Keratinocyte (primary cell): ENCODE results near the gene ZSWIM6. TPM values are rescaled to one million over a fixed set of nuclear protein-coding genes. Genes with fewer than 3 reads are reported as not detected.

Experiments used
- DNase-seq: peaks from one replicate; pipeline ENCODE4 v3.0.0-alpha.2; 2011; ENCODE audit warnings: low read depth, missing footprints, low spot score
- FAIRE-seq: peaks from 2 replicates; lab custom pipeline; 2011; peaks lifted over from hg19 to GRCh38; lab: Jason Lieb, UNC
- H2AFZ ChIP-seq: 2 replicates; pipeline ENCODE4 v1.6.0; 2012; ENCODE audit warnings: low read length, control low read depth, inconsistent platforms; ENCODE audit not compliant: control insufficient read depth
- H3K27ac ChIP-seq: 2 replicates; pipeline ENCODE4 v1.5.1; 2011; ENCODE audit warnings: low read length; ENCODE audit not compliant: control insufficient read depth, insufficient read depth
- H3K27me3 ChIP-seq: 3 replicates; pipeline ENCODE4 v1.6.0; 2011; ENCODE audit warnings: low read length; ENCODE audit not compliant: control insufficient read depth, insufficient read depth; ENCODE audit errors: extremely low read depth
- H3K36me3 ChIP-seq, 2 experiments: 2 replicates in 1 of 2; 3 replicates in 1 of 2; pipeline ENCODE4 v1.5.1; 2011; ENCODE audit warnings: low read length in 2 of 2, mild to moderate bottlenecking in 1 of 2; ENCODE audit not compliant: control insufficient read depth in 2 of 2, insufficient read depth in 2 of 2; ENCODE audit errors: extremely low read depth in 1 of 2
- H3K4me1 ChIP-seq: 3 replicates; pipeline ENCODE4 v1.5.1; 2011; ENCODE audit warnings: low read length; ENCODE audit not compliant: control insufficient read depth, insufficient read depth; ENCODE audit errors: extremely low read depth
- H3K4me2 ChIP-seq: 3 replicates; pipeline ENCODE4 v1.6.0; 2011; ENCODE audit warnings: low read depth, low read length; ENCODE audit not compliant: control insufficient read depth, insufficient read depth; ENCODE audit errors: extremely low read depth
- H3K4me3 ChIP-seq, 3 experiments: fragments of 200-600 bp in 1 of 3; sonication (generic) in 1 of 3; 2 replicates in 2 of 3; 3 replicates in 1 of 3; pipeline ENCODE4 v1.5.1; 2011 to 2016; ENCODE audit warnings: low read length in 3 of 3, mild to moderate bottlenecking in 3 of 3, control low read depth in 2 of 3, inconsistent platforms in 1 of 3, low read depth in 1 of 3, mixed read lengths in 1 of 3, mixed run types in 1 of 3, moderate library complexity in 1 of 3; ENCODE audit not compliant: control insufficient read depth in 2 of 3, insufficient read depth in 2 of 3; ENCODE audit errors: extremely low read depth in 1 of 3
- H3K79me2 ChIP-seq: 2 replicates; pipeline ENCODE4 v1.6.0; 2012; ENCODE audit warnings: low read length; ENCODE audit not compliant: control insufficient read depth, insufficient read depth
- H3K9ac ChIP-seq: 3 replicates; pipeline ENCODE4 v1.6.0; 2011; ENCODE audit warnings: low read length; ENCODE audit not compliant: control insufficient read depth, insufficient read depth; ENCODE audit errors: extremely low read depth
- H3K9me1 ChIP-seq: 3 replicates; pipeline ENCODE4 v1.6.0; 2011; ENCODE audit warnings: low read length; ENCODE audit not compliant: control insufficient read depth, insufficient read depth; ENCODE audit errors: extremely low read depth
- H3K9me3 ChIP-seq: 2 replicates; pipeline ENCODE4 v1.5.1; 2012; ENCODE audit warnings: low read depth, low read length; ENCODE audit not compliant: control insufficient read depth
- H4K20me1 ChIP-seq: 3 replicates; pipeline ENCODE4 v1.6.0; 2011; ENCODE audit warnings: low read length; ENCODE audit not compliant: control insufficient read depth, insufficient read depth; ENCODE audit errors: extremely low read depth
- EZH2 ChIP-seq: IDR thresholded peaks from one replicate; pipeline ENCODE4 v1.6.1; 2012; ENCODE audit warnings: inconsistent platforms, mild to moderate bottlenecking, low read length, moderate library complexity
- dilution Hi-C: fragments of 300-500 bp; cut with MboI; formaldehyde crosslinking; loops from one replicate; pipeline ENCODE4 v1.7.0; 2020; ENCODE audit warnings: low sequenced_read_pairs; ENCODE audit not compliant: extremely low pct_ligation_motif_present
- polyA plus RNA-seq, 5 experiments: library from polyadenylated mRNA; depleted of rRNA in 3 of 5; stranded (reverse) in 3 of 5; stranded (forward) in 1 of 5; unstranded in 1 of 5; fragments of >200 nt; gene quantifications; 1 replicate in 1 of 5; 2 replicates in 3 of 5; 3 replicates in 1 of 5; pipeline versions ENCODE4 v1.2.1 to v1.2.3, GENCODE V29; 2011 to 2012; ENCODE audit warnings: missing spikeins in 2 of 5, low read depth in 1 of 5, low replicate concordance in 1 of 5
- TF ChIP-seq, protein P1 (sequence below), 3 experiments: IDR thresholded peaks in 1 of 3; conservative IDR thresholded peaks in 1 of 3; optimal IDR thresholded peaks in 1 of 3; 2 replicates in 2 of 3; 3 replicates in 1 of 3; pipeline versions ENCODE3 to v1.5.1; 2011; ENCODE audit warnings: low read length in 3 of 3, mild to moderate bottlenecking in 3 of 3, moderate library complexity in 2 of 3, control low read depth in 1 of 3, inconsistent platforms in 1 of 3; ENCODE audit not compliant: insufficient read depth in 2 of 3; ENCODE audit errors: extremely low read depth in 1 of 3

ZSWIM6 gene
- polyA plus RNA-seq, 1 donor (not counting 4 experiments of a cell fraction or from before 2014, with no cell fraction given) = 9.9 TPM

GRCh38 chr5:61394793-61395192 lies 62.7 kb downstream of the ZSWIM6 start:
- no peak overlapping the region for H3K9ac ChIP-seq
- DNase-seq (no peak), FAIRE-seq (no peak)
- H4K20me1 ChIP-seq = peaks cover 8% of the 10 kb centered on the region
- no peak overlapping the region for H2AFZ ChIP-seq
- no peak overlapping the region for H3K4me3 ChIP-seq
- peaks cover 2% of the 10 kb centered on the region for H3K9me1 ChIP-seq
- no peaks in the 10 kb centered on the region for H3K27me3 ChIP-seq
- H3K27ac ChIP-seq = no peak overlapping the region
- peaks cover 55% of the 10 kb centered on the region for H3K79me2 ChIP-seq
- H3K36me3 ChIP-seq = peaks cover 0 to 3% of the 10 kb centered on the region in 2 experiments
- H3K9me3 ChIP-seq = no peaks in the 10 kb centered on the region
- TF ChIP-seq, protein P1, sequence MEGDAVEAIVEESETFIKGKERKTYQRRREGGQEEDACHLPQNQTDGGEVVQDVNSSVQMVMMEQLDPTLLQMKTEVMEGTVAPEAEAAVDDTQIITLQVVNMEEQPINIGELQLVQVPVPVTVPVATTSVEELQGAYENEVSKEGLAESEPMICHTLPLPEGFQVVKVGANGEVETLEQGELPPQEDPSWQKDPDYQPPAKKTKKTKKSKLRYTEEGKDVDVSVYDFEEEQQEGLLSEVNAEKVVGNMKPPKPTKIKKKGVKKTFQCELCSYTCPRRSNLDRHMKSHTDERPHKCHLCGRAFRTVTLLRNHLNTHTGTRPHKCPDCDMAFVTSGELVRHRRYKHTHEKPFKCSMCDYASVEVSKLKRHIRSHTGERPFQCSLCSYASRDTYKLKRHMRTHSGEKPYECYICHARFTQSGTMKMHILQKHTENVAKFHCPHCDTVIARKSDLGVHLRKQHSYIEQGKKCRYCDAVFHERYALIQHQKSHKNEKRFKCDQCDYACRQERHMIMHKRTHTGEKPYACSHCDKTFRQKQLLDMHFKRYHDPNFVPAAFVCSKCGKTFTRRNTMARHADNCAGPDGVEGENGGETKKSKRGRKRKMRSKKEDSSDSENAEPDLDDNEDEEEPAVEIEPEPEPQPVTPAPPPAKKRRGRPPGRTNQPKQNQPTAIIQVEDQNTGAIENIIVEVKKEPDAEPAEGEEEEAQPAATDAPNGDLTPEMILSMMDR (optimal IDR thresholded peaks at IDR 0.05 in 1 of 3, IDR thresholded peaks at IDR 0.05 in 1 of 3, conservative IDR thresholded peaks at IDR 0.05 in 1 of 3; ENCODE audit: extremely low read depth in 1 of 3, insufficient read depth in 2 of 3, low read length in 3 of 3) = no peak
- no peak for TF ChIP-seq EZH2
- dilution Hi-C loops = no loop called here
- peaks cover 5% of the 10 kb centered on the region for H3K4me1 ChIP-seq
- no peak overlapping the region for H3K4me2 ChIP-seq

GRCh38 chr5:61397238-61397637 lies 65.2 kb downstream of the ZSWIM6 start:
- H2AFZ ChIP-seq = no peak overlapping the region
- peaks cover 2% of the 10 kb centered on the region for H3K9me1 ChIP-seq
- dilution Hi-C loops = no loop called here
- TF ChIP-seq, protein P1 (optimal IDR thresholded peaks at IDR 0.05 in 1 of 3, IDR thresholded peaks at IDR 0.05 in 1 of 3, conservative IDR thresholded peaks at IDR 0.05 in 1 of 3; ENCODE audit: extremely low read depth in 1 of 3, insufficient read depth in 2 of 3, low read length in 3 of 3) = no peak
- no peak for TF ChIP-seq EZH2
- DNase-seq (no peak), FAIRE-seq (no peak)
- no peak overlapping the region for H3K9ac ChIP-seq
- no peak overlapping the region for H3K27ac ChIP-seq
- peaks cover 5% of the 10 kb centered on the region for H3K4me1 ChIP-seq
- H4K20me1 ChIP-seq = peaks cover 6% of the 10 kb centered on the region
- H3K4me3 ChIP-seq = no peak overlapping the region
- H3K27me3 ChIP-seq = no peaks in the 10 kb centered on the region
- H3K36me3 ChIP-seq = no peaks in the 10 kb centered on the region
- no peak overlapping the region for H3K4me2 ChIP-seq
- no peaks in the 10 kb centered on the region for H3K9me3 ChIP-seq
- H3K79me2 ChIP-seq = peaks cover 51% of the 10 kb centered on the region
